AG04449 (cell line): ENCODE data around the gene TOR3A.

ENCODE experiments used
- CTCF ChIA-PET: fragments of 350-600 bp; formaldehyde crosslinking; extraction: SDS; loops from one replicate; lab custom pipeline; 2021; ENCODE audit warnings: antibody characterized with exemption; lab: Yijun Ruan, JAX
- POLR2A ChIA-PET: fragments of 400-600, 350-600 bp; formaldehyde crosslinking; extraction: SDS; loops from one replicate; lab custom pipeline; 2020; ENCODE audit warnings: antibody characterized with exemption, inconsistent platforms; lab: Yijun Ruan, JAX
- DNase-seq: peaks from one replicate; pipeline ENCODE4 v3.0.0-alpha.2; 2010; ENCODE audit warnings: low read depth, low spot score
- H3K4me3 ChIP-seq: 2 replicates; pipeline ENCODE4 v1.5.1; 2011; ENCODE audit warnings: low read depth, mild to moderate bottlenecking, control low read depth, low read length
- TF ChIP-seq, protein P1 (sequence below): IDR thresholded peaks from one replicate; pipeline ENCODE4 v1.5.1; 2011; ENCODE audit warnings: mild to moderate bottlenecking, moderate library complexity, low read length, control low read depth, inconsistent platforms; ENCODE audit not compliant: insufficient read depth; ENCODE audit errors: missing control alignments

The TOR3A gene

DNA sequence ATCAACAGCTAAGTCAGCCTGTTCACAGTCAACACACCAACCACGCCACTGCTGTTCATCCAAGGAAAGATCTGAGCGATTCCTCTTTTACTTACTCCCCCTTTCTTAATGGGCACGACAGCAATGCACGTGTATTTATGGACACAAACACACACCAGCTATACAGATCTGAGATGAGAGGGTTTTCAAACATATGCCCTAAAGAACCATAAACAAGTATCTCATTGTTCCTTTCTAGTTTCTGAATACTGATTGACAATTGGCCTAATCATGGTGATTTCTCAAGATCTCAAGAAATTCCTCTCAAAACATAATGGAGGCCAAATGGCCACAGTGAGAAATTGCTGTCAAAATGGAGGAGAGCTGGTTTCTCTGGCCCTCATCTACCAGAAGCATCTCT is 18.0 kb downstream of the TOR3A start:
- DNase-seq = no peak
- TF ChIP-seq, protein P1, sequence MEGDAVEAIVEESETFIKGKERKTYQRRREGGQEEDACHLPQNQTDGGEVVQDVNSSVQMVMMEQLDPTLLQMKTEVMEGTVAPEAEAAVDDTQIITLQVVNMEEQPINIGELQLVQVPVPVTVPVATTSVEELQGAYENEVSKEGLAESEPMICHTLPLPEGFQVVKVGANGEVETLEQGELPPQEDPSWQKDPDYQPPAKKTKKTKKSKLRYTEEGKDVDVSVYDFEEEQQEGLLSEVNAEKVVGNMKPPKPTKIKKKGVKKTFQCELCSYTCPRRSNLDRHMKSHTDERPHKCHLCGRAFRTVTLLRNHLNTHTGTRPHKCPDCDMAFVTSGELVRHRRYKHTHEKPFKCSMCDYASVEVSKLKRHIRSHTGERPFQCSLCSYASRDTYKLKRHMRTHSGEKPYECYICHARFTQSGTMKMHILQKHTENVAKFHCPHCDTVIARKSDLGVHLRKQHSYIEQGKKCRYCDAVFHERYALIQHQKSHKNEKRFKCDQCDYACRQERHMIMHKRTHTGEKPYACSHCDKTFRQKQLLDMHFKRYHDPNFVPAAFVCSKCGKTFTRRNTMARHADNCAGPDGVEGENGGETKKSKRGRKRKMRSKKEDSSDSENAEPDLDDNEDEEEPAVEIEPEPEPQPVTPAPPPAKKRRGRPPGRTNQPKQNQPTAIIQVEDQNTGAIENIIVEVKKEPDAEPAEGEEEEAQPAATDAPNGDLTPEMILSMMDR = no peak
- POLR2A ChIA-PET = no interaction called here
- CTCF ChIA-PET = interaction anchor here (1.8 kb wide), 1 partner anchor 21 kb away, joined by 4 read pairs; no protein-coding TSS in a partner anchor
- H3K4me3 ChIP-seq = no peak overlapping the region

DNA sequence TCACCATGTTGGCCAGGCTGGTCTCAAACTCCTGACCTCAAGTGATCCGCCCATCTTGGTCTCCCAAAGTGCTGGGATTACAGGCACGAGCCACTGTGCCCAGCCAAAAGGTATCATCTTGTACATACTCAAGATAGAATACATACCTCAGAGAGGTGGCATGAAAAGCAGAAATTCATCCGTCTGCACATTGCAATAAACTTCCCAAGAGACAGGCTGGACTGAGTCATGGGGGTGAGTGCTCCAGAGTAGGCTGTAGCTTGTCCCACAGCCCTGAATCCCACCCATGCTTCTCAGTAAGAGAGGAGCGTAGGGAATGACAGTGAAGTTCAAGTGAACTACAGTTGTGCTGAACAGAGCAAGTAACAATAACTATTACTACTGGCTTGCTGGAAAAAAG is 19.7 kb downstream of the TOR3A start:
- ChIA-PET POLR2A (no interaction called here), CTCF (interaction anchor here (1.2 to 1.9 kb wide), 3 partner anchors 19 to 192 kb away, joined by 3 to 8 read pairs (median 4); partner anchors contain the start of gene SOAT1)
- no peak overlapping the region for H3K4me3 ChIP-seq
- DNase-seq = no peak
- TF ChIP-seq, protein P1 = no peak

DNA sequence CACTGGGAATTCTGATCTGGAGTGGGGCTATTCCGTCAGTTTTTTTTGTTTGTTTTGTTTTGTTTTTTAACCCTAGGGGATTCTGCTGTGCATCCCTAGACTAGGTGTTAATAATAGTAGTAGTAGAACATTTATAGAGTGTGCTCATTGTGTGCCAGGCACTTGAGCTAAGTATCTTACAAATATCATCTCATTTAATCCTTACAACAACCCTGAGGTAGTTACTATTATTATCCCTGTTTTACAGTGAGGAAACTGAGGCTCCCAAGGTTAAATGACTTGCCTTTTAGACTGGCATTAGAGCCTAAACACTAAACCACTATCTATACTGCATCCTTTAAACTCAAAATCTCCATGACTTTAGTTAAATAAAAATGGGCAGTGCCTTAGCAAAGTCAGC is 22.1 kb downstream of the TOR3A start:
- POLR2A ChIA-PET = no interaction called here
- H3K4me3 ChIP-seq = no peak overlapping the region
- CTCF ChIA-PET = interaction anchor here (5.3 kb wide), 1 partner anchor 16 kb away, joined by 32 read pairs; no protein-coding TSS in a partner anchor
- TF ChIP-seq, protein P1 = no peak
- DNase-seq = no peak

DNA sequence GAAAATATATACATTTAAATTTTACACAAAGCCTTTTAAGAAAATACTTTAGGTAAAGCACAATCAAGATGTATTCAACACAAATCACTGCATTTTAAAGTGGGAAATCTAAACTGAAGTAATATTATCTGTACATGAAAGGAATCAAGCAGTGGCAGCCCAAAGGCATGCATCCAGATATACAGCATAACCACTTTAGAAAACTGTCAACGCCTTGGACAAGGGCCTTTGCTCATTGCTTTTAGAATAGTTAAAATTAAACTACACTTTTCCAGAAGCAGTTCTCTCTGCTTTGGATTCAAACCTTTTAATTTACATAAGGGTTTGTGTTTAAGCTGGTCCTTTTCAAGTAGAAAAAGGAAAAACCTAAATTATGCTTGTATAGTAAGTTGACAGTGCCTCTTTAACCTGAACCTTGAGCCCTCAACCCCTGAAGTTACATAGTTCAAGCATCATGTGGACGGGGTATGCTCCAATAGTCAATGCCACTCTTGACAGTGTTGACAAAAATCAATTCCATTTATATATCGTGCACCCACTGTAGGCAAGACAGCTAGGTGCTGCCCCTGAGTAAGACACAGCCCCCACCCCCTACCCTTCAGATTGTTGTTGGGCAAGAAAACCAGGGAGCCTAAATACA is 22.9 kb downstream of the TOR3A start:
- TF ChIP-seq, protein P1 = no peak
- ChIA-PET CTCF (interaction anchor here (0.8 to 5.3 kb wide), 6 partner anchors 12 to 564 kb away, joined by 3 to 32 read pairs (median 5); no protein-coding TSS in a partner anchor), POLR2A (no interaction called here)
- no peak for DNase-seq
- no peak overlapping the region for H3K4me3 ChIP-seq

DNA sequence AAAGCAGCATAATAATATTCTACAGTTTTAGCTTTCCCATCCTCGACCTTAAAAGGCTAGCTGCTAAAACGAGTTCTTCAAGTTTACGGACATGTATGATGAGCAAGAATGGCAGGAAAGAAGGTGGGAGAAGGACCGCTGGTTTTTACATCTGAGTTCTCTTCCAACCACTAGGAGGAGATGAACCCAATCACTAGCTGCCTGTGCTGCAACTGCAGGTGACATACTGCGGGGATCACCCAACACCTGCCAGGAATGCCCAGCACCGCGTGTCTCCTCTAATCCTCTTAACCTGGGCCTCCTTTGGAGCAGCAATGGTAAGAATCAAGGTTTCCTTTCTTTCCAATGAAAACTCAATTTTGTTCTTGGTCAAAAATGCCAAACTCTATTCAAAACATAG is 23.5 kb downstream of the TOR3A start:
- POLR2A ChIA-PET = no interaction called here
- CTCF ChIA-PET = interaction anchor here (0.7 to 5.3 kb wide), 9 partner anchors 8 to 565 kb away, joined by 3 to 32 read pairs (median 4); no protein-coding TSS in a partner anchor

More for the DNA sequence above, 23.5 kb downstream of the TOR3A start:
- no peak overlapping the region for H3K4me3 ChIP-seq
- TF ChIP-seq, protein P1 = peak; percentile 32
- no peak for DNase-seq
